ENCODE results near the gene KCNQ1. TPM values are rescaled to one million over a fixed set of nuclear protein-coding genes. Genes with fewer than 3 reads are reported as not detected.

Gene KCNQ1
- total RNA-seq, 2 donors from 2014 or later: 4.4 to 25.3 TPM

DNA sequence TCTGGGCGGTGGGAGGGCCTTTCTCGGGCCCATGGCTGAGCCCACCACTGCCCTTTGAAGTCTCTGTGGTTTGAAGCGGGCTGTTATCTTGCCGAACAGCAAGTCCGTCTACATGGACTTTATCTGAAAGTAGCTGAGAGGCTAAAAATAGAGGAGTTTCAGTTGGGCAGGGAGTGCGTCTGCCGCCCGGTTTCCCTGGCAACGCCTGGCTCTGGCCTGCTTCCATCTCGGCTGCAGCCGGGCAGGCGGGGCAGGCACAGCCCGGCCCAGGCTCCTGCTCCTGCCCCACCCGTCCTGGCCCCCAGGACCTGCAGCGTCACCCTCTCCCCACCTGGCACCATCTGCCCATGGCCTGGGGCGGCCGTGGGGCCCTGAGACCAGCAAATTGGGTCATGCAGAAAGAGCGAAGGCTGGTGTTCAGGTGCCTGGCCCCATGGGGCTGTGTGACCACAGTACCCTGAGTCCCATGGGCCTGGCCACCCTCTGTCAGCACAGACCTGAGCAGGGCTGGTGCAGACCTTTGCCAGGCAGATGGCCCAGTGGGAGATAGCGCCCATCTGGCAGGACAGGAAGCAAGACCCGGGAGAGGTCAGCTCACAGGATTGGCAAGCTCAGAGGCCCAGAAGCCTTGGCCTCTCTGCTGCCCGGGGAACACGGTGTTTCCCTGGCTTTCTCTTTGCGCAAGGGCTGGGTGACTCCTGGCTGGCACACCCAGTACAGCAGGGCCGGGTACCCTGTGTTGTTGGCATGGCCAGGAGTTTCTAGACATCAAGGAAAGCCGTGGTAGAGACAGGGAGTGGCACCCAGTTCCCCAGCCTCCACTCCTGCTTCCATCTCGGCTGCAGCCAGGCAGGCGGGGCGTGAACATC, 334.1 kb downstream of the KCNQ1 start:
- Histone ChIP-seq H3K4me3 (peak overlapping the region; percentile 66), H3K36me3 (no peaks in the 10 kb centered on the region), H3K4me1 (ENCODE audit: control insufficient read depth in 1 of 2, low read depth in 2 of 2) (peaks cover 27 to 43% of the 10 kb centered on the region in 2 donors), H3K27me3 (replicated peaks; ENCODE audit: insufficient read depth) (no peaks in the 10 kb centered on the region), H3K9me3 (no peaks in the 10 kb centered on the region), H3K27ac (peak overlapping the region; percentile 58 to 77)
- ATAC-seq (ENCODE audit: insufficient number of reproducible peaks, low FRiP score, low read depth) (peak; percentile 85), DNase-seq (ENCODE audit: low spot score) (peak; percentile 12)
- TF ChIP-seq, protein P1, sequence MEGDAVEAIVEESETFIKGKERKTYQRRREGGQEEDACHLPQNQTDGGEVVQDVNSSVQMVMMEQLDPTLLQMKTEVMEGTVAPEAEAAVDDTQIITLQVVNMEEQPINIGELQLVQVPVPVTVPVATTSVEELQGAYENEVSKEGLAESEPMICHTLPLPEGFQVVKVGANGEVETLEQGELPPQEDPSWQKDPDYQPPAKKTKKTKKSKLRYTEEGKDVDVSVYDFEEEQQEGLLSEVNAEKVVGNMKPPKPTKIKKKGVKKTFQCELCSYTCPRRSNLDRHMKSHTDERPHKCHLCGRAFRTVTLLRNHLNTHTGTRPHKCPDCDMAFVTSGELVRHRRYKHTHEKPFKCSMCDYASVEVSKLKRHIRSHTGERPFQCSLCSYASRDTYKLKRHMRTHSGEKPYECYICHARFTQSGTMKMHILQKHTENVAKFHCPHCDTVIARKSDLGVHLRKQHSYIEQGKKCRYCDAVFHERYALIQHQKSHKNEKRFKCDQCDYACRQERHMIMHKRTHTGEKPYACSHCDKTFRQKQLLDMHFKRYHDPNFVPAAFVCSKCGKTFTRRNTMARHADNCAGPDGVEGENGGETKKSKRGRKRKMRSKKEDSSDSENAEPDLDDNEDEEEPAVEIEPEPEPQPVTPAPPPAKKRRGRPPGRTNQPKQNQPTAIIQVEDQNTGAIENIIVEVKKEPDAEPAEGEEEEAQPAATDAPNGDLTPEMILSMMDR (IDR thresholded peaks at IDR 0.05): peak; percentile 39

DNA sequence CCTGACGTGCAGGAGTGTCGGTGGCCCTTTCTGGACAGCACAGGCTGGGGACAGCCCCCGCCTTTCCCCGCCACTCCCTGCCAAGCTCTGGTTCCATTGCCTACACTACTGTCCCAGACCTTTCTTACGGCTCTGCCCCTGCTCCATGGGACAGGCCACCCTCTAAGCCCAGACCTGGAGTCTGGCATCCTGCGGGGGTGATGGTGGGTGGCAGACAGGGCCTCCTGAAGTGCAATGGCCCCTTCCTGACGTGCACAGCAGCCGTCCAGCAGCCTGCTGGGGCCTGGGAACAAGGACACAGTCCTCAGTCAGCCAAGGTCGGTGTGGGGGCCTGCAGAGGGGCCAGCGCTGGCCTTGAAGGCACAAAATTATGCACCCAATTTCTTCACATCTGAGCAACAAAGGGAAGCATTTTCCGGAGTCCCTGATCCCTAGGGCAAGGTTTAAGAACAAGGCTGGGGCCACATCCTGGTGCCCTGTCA, 334.7 kb downstream of the KCNQ1 start:
- Histone ChIP-seq H3K27ac (no peak overlapping the region), H3K9me3 (no peaks in the 10 kb centered on the region), H3K4me3 (no peak overlapping the region), H3K36me3 (no peaks in the 10 kb centered on the region), H3K27me3 (replicated peaks; ENCODE audit: insufficient read depth) (no peaks in the 10 kb centered on the region), H3K4me1 (ENCODE audit: control insufficient read depth in 1 of 2, low read depth in 2 of 2) (peaks cover 27 to 43% of the 10 kb centered on the region in 2 donors)
- TF ChIP-seq, protein P1 (IDR thresholded peaks at IDR 0.05): no peak
- DNase-seq (ENCODE audit: low spot score): no peak
- no peak for ATAC-seq (ENCODE audit: insufficient number of reproducible peaks, low FRiP score, low read depth)

DNA sequence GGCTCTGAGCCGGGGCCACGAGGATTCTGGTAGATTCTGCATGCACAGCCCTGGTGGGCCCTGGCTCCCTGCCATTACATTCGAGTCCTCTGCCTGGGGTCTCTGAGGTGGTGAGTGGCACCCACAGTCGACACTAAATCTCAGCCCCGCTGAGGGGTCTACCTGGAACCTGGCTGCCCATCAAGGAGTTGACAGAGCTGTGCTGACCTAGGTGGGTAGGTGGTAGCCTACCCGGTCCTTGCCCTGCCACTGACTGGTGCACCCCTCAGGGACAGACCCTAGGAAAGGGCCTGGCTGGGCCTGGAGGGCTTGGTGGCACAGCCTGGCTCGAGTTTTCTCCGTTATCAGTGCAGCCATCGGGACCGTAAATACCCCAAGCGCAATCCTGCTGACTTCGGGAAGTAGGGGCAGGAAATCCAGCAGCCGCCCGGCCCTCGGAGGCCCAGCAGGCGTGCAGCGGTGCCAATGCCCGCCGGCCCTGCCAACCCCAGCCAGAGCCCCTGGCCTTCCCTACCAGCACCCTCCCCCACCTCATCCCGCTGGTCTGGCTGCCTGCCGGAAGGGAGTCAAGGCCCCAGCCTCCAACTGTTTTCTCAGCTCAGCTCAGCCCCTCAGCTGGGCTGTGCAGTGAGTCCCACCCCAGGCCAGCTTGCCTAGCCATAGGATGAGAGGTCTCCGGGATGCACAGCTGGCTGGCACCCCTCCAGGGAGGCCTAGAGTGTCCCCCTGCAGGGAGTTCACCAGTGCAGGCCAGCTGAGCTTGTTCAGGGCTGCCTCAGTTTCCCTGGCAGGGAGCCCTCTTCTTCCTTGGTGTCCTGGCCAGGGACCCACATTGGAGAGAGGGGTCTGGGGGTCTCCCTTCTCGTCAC, 335.4 kb downstream of the KCNQ1 start:
- no peak overlapping the region for H3K27ac ChIP-seq

DNA sequence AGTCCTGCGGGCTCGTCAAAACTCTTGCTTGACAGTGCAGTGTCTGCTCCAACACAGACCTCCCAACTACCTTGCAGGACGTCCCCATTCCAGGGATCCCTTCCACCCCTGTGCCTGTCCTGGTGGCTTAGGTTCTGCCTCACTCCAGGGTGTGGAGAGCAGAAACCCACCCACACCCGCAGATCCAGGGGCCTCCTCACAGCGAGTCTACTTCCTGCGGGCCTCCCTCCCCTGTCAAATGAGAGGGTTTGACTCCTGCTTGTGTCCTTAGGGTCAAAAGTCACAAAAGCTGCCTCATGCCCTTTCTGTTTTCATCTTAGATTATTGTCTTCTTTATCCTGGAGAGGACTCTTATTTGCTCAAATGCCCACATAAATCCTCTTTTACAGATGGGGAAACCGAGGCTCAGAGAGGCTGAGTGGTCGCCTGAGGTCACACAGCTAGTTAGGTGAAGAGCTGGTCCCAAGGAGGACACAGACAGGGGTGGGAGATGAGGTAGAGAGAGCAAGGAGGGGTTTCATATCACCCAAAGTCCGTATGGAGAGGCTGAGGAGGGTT, 336.1 kb downstream of the KCNQ1 start:
- Histone ChIP-seq H3K27ac (no peak overlapping the region), H3K4me1 (ENCODE audit: control insufficient read depth in 1 of 2, low read depth in 2 of 2) (peaks cover 27 to 43% of the 10 kb centered on the region in 2 donors), H3K4me3 (no peak overlapping the region), H3K36me3 (no peaks in the 10 kb centered on the region), H3K27me3 (replicated peaks; ENCODE audit: insufficient read depth) (no peaks in the 10 kb centered on the region), H3K9me3 (no peaks in the 10 kb centered on the region)
- TF ChIP-seq, protein P1 (IDR thresholded peaks at IDR 0.05): no peak
- DNase-seq (ENCODE audit: low spot score) (no peak), ATAC-seq (ENCODE audit: insufficient number of reproducible peaks, low FRiP score, low read depth) (no peak)

More for the DNA sequence above, 335.4 kb downstream of the KCNQ1 start:
- Histone ChIP-seq H3K4me1 (ENCODE audit: control insufficient read depth in 1 of 2, low read depth in 2 of 2) (peaks cover 27 to 43% of the 10 kb centered on the region in 2 donors), H3K36me3 (no peaks in the 10 kb centered on the region), H3K9me3 (no peaks in the 10 kb centered on the region), H3K27me3 (replicated peaks; ENCODE audit: insufficient read depth) (no peaks in the 10 kb centered on the region), H3K4me3 (no peak overlapping the region)
- DNase-seq (ENCODE audit: low spot score) (peak; percentile 1), ATAC-seq (ENCODE audit: insufficient number of reproducible peaks, low FRiP score, low read depth) (no peak)
- TF ChIP-seq, protein P1 (IDR thresholded peaks at IDR 0.05): no peak
